ENCODE results near the gene AP2A1.

AP2A1 gene

DNA sequence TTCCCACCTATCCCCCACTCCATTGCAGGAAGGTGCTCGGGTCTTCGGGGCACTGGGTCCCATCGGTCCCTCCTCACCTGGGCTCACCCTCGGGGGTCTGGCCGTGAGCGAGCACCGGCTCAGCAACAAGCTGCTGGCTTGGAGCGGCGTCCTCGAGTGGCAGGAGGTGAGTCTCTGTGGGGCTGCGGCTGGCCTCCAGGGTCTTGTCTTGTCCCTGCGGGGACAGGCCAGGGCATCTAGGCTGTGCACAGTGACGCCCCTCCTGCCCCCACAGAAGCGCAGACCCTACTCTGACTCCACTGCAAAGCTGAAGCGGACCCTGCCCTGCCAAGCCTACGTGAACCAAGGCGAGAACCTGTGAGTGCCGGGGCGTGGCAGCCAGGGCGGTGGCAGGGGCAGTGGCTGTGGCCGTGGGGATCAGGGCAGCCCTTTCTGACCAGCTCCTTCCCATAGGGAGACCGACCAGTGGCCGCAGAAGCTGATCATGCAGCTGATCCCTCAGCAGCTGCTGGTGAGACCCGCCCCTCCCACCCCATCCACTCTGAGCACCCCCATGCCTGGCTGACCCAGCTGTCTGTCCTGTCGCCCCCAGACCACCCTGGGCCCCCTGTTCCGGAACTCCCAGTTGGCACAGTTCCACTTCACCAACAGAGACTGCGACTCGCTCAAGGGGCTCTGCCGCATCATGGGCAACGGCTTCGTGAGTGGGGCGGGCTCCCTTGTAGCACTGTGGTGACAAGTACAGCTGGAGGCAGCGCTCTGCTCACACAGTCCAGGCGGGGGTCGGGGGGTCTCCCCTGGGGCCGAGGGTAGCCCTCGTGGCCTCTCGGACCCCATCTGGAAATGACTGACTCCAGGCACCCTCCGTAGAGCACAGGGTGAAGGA, 87.8 kb downstream of the AP2A1 start:
- in situ Hi-C loops (cut with MboI; ENCODE audit: low sequenced_read_pairs): no loop called here

GRCh38 chr19:49855277-49855675, 88.5 kb downstream of the AP2A1 start:
- in situ Hi-C loops (cut with MboI; ENCODE audit: low sequenced_read_pairs): no loop called here

GRCh38 chr19:49855676-49856573, 89.1 kb downstream of the AP2A1 start:
- in situ Hi-C loops (cut with MboI; ENCODE audit: low sequenced_read_pairs): no loop called here

GRCh38 chr19:49856574-49857021, 89.8 kb downstream of the AP2A1 start:
- in situ Hi-C loops (cut with MboI; ENCODE audit: low sequenced_read_pairs): no loop called here

All from HL-60/S4 treated with retinoic acid at 250 ng/mL for 4 days and 3 days (cell line).